Measurements from ENCODE around the gene ACP3. TPM values are rescaled to one million over a fixed set of nuclear protein-coding genes. Genes with fewer than 3 reads are reported as not detected.

ACP3 gene
- total RNA-seq, 3 donors from 2014 or later (not counting 1 experiment from before 2014, with no cell fraction given) = 0.75 to 2.1 (median 1.7) TPM

GRCh38 chr3:132354916-132355702 lies 37.9 kb downstream of the ACP3 start:
- no peaks in the 10 kb centered on the region for H3K36me3 ChIP-seq (ENCODE audit: control insufficient read depth, insufficient read depth, low read length)
- WGBS (ENCODE audit: insufficient coverage) = 78% methylated on average over 8 of the region's 9 CpGs
- H3K36me3 Mint-ChIP-seq = no peaks in the 10 kb centered on the region
- no peaks in the 10 kb centered on the region for H3K4me1 ChIP-seq (ENCODE audit: control insufficient read depth, insufficient read depth, low read length)
- no peak overlapping the region for H3K4me3 ChIP-seq (ENCODE audit: low read length)
- ATAC-seq (no peak), DNase-seq (no peak)
- H3K9me3 ChIP-seq (ENCODE audit: control insufficient read depth, insufficient read depth, low read length) = no peaks in the 10 kb centered on the region
- no peak overlapping the region for H3K27ac Mint-ChIP-seq
- no peak overlapping the region for H3K27ac ChIP-seq (ENCODE audit: low read length)
- H3K4me1 Mint-ChIP-seq = peaks cover 4% of the 10 kb centered on the region in 2 donors
- H3K4me3 Mint-ChIP-seq = no peak overlapping the region
- intact Hi-C loops (cut with micrococcal nuclease) = no loop called here
- H3K27me3 ChIP-seq (ENCODE audit: control insufficient read depth, insufficient read depth, low read length) = no peaks in the 10 kb centered on the region
- H3K9me3 Mint-ChIP-seq = no peaks in the 10 kb centered on the region
- TF ChIP-seq, protein P1, sequence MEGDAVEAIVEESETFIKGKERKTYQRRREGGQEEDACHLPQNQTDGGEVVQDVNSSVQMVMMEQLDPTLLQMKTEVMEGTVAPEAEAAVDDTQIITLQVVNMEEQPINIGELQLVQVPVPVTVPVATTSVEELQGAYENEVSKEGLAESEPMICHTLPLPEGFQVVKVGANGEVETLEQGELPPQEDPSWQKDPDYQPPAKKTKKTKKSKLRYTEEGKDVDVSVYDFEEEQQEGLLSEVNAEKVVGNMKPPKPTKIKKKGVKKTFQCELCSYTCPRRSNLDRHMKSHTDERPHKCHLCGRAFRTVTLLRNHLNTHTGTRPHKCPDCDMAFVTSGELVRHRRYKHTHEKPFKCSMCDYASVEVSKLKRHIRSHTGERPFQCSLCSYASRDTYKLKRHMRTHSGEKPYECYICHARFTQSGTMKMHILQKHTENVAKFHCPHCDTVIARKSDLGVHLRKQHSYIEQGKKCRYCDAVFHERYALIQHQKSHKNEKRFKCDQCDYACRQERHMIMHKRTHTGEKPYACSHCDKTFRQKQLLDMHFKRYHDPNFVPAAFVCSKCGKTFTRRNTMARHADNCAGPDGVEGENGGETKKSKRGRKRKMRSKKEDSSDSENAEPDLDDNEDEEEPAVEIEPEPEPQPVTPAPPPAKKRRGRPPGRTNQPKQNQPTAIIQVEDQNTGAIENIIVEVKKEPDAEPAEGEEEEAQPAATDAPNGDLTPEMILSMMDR (IDR thresholded peaks at IDR 0.05) = no peak
- peaks cover 7 to 8% of the 10 kb centered on the region in 2 donors for H3K27me3 Mint-ChIP-seq (ENCODE audit: low read depth in 2 of 2)

- intact Hi-C loops (cut with micrococcal nuclease) = no loop called here
- WGBS (ENCODE audit: insufficient coverage) = 88% methylated on average over 5 of the region's 5 CpGs
- H3K36me3 Mint-ChIP-seq = no peaks in the 10 kb centered on the region
Observed at GRCh38 chr3:132356568-132356967, 39.4 kb downstream of the ACP3 start.

GRCh38 chr3:132360717-132361116 lies 43.5 kb downstream of the ACP3 start:
- no peaks in the 10 kb centered on the region for H3K36me3 ChIP-seq (ENCODE audit: control insufficient read depth, insufficient read depth, low read length)
- H3K9me3 ChIP-seq (ENCODE audit: control insufficient read depth, insufficient read depth, low read length) = no peaks in the 10 kb centered on the region
- no peaks in the 10 kb centered on the region for H3K9me3 Mint-ChIP-seq
- H3K4me1 ChIP-seq (ENCODE audit: control insufficient read depth, insufficient read depth, low read length) = no peaks in the 10 kb centered on the region
- ATAC-seq (no peak), DNase-seq (no peak)
- H3K4me3 Mint-ChIP-seq = no peak overlapping the region
- no peak overlapping the region for H3K4me3 ChIP-seq (ENCODE audit: low read length)
- no peak overlapping the region for H3K27ac Mint-ChIP-seq
- WGBS (ENCODE audit: insufficient coverage) = 95% methylated on average over 1 of the region's 1 CpG
- H3K27ac ChIP-seq (ENCODE audit: low read length) = no peak overlapping the region
- no peaks in the 10 kb centered on the region for H3K27me3 ChIP-seq (ENCODE audit: control insufficient read depth, insufficient read depth, low read length)
- H3K27me3 Mint-ChIP-seq (ENCODE audit: low read depth in 2 of 2) = peaks cover 30 to 33% of the 10 kb centered on the region in 2 donors
- no peaks in the 10 kb centered on the region for H3K36me3 Mint-ChIP-seq
- intact Hi-C loops (cut with micrococcal nuclease) = no loop called here
- H3K4me1 Mint-ChIP-seq = no peaks in the 10 kb centered on the region
- TF ChIP-seq, protein P1 (IDR thresholded peaks at IDR 0.05) = no peak

More at GRCh38 chr3:132356568-132356967, 39.4 kb downstream of the ACP3 start:
- TF ChIP-seq, protein P1 (IDR thresholded peaks at IDR 0.05) = no peak
- Mint-ChIP-seq H3K27ac (no peak overlapping the region), H3K4me1 (peaks cover 4% of the 10 kb centered on the region in 2 donors), H3K27me3 (ENCODE audit: low read depth in 2 of 2) (peaks cover 13 to 22% of the 10 kb centered on the region in 2 donors), H3K9me3 (no peaks in the 10 kb centered on the region), H3K4me3 (no peak overlapping the region)
- H3K36me3 ChIP-seq (ENCODE audit: control insufficient read depth, insufficient read depth, low read length) = no peaks in the 10 kb centered on the region
- no peaks in the 10 kb centered on the region for H3K4me1 ChIP-seq (ENCODE audit: control insufficient read depth, insufficient read depth, low read length)
- H3K27me3 ChIP-seq (ENCODE audit: control insufficient read depth, insufficient read depth, low read length) = no peaks in the 10 kb centered on the region
- no peak overlapping the region for H3K27ac ChIP-seq (ENCODE audit: low read length)
- no peak overlapping the region for H3K4me3 ChIP-seq (ENCODE audit: low read length)
- DNase-seq = no peak
- H3K9me3 ChIP-seq (ENCODE audit: control insufficient read depth, insufficient read depth, low read length) = no peaks in the 10 kb centered on the region
- no peak for ATAC-seq
